Dendritic cell treated with granulocyte-macrophage colony-stimulating factor and Interleukin-4, amounts not matched to agents 40 ng/mL and 50 ng/mL, for 4 days (primary cell): Measurements from ENCODE around the gene CFAP70.
"Not testable (repeated sequence)": the region's sequence is repeated elsewhere in the genome, so short reads cannot be mapped to it uniquely, and the experiment has no call there.

ENCODE experiments used
- H3K27ac Mint-ChIP-seq: one replicate; pipeline ENCODE4 v1.8.0; 2022; ENCODE audit warnings: mild to moderate bottlenecking, mixed read lengths
- H3K27me3 Mint-ChIP-seq: one replicate; pipeline ENCODE4 v1.8.0; 2022; ENCODE audit warnings: mild to moderate bottlenecking, mixed read lengths
- H3K36me3 Mint-ChIP-seq: one replicate; pipeline ENCODE4 v1.8.0; 2022; ENCODE audit warnings: low read depth, mixed read lengths
- H3K4me1 Mint-ChIP-seq: one replicate; pipeline ENCODE4 v1.8.0; 2022; ENCODE audit warnings: low read depth, mixed read lengths
- H3K4me3 Mint-ChIP-seq: one replicate; pipeline ENCODE4 v1.8.0; 2022; ENCODE audit warnings: mild to moderate bottlenecking, moderate library complexity, mixed read lengths
- H3K9me3 Mint-ChIP-seq: one replicate; pipeline ENCODE4 v1.8.0; 2022; ENCODE audit warnings: mixed read lengths
- intact Hi-C: fragments of 100-400 bp; cut with micrococcal nuclease; formaldehyde crosslinking; loops from one replicate; pipeline ENCODE4 v1.15.0; 2022

The CFAP70 gene

GRCh38 chr10:73358331-73359279, at the start of gene CFAP70:
Gene CFAP70, minus strand, starts transcription at chr10:73358864. Its CDS starts 4,068 bp downstream, at chr10:73354796.
- Mint-ChIP-seq H3K27me3 (peaks cover 12% of the 10 kb centered on the region), H3K4me1 (peaks cover 28% of the 10 kb centered on the region), H3K4me3 (peak within 1 kb of the TSS; percentile 91), H3K9me3 (no peaks in the 10 kb centered on the region), H3K27ac (peak within 1 kb of the TSS; percentile 92), H3K36me3 (peaks cover 6% of the 10 kb centered on the region)
- intact Hi-C loops, result loop anchor here (5.0 kb wide), 1 partner anchor 106 kb away; the partner anchor contains the start of gene MRPS16

GRCh38 chr10:73408061-73408460, 49.4 kb upstream of the CFAP70 start:
- Mint-ChIP-seq H3K9me3 (no peaks in the 10 kb centered on the region), H3K4me3 (no peak overlapping the region), H3K36me3 (peaks cover 52% of the 10 kb centered on the region), H3K27me3 (no peaks in the 10 kb centered on the region), H3K27ac (no peak overlapping the region), H3K4me1 (peaks cover 45% of the 10 kb centered on the region)
- intact Hi-C loops, result loop anchor here (10.0 kb wide), 1 partner anchor 87 kb away; the partner anchor contains the start of gene PPP3CB

DNA sequence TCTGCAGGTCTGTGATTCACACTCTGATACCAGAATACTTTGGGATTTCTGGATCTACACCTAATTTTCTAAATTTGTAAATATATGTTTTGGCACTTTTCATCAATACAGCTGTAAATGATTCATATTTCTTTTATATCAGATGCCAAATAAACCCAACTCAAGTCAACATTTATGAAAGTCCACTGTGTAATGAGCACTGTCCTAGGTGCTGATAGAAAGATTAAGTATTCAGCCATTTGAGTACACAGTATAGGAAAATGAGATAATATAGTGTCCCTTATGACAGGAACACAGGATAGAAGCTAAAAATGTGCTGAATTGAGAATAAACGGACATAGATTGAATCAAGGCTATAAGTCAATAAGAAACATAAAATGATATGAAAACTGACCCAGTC, 48.8 kb upstream of the CFAP70 start:
- intact Hi-C loops, result loop anchor here (10.0 kb wide), 1 partner anchor 87 kb away; the partner anchor contains the start of gene PPP3CB
- H3K27me3 Mint-ChIP-seq, result no peaks in the 10 kb centered on the region
- peaks cover 54% of the 10 kb centered on the region for H3K36me3 Mint-ChIP-seq
- no peaks in the 10 kb centered on the region for H3K9me3 Mint-ChIP-seq
- no peak overlapping the region for H3K27ac Mint-ChIP-seq
- H3K4me3 Mint-ChIP-seq, result no peak overlapping the region
- H3K4me1 Mint-ChIP-seq, result peaks cover 41% of the 10 kb centered on the region

DNA sequence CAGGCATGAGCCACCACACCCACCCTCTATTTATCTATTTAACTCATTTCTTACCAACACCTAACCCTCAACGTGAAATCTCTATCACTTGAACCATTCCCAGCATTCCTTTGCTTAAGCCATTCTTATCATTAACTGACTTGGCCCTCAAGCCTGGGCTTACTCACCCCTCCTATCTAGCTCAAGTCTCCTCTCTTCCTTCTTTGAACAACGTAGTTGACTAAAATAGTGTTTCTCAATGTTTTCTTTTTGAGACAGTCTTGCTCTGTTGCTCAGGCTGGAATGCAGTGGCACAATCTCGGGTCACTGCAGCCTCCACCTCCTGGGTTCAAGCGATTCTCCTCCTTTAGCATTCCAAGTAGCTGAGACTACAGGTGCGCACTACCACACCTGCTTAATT, 48.2 kb upstream of the CFAP70 start:
- Mint-ChIP-seq H3K4me3 (no peak overlapping the region), H3K27ac (no peak overlapping the region), H3K4me1 (peaks cover 41% of the 10 kb centered on the region), H3K27me3 (no peaks in the 10 kb centered on the region), H3K36me3 (peaks cover 55% of the 10 kb centered on the region), H3K9me3 (no peaks in the 10 kb centered on the region)
- intact Hi-C loops, result loop anchor here (10.0 kb wide), 1 partner anchor 88 kb away; the partner anchor contains the start of gene PPP3CB

DNA sequence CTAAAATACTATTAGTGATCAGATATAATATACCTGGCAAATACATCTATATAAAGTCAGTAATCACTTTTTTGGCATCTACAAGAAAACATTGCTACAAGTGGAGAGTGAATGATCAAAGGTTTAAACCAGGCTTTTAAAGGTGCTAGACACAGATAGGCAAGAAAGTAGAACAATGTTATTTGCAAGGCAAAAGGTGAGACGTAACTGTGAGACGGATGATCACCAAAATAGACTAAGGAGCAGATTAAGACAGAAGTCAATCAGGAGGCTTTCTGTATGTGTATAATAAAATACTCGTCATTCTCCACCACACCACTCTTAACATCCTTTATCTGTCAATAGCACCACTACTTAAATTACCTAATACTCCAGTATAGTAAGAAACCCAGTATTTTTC, 46.9 kb upstream of the CFAP70 start:
- Mint-ChIP-seq H3K27ac (no peak overlapping the region), H3K36me3 (peaks cover 53% of the 10 kb centered on the region), H3K4me3 (no peak overlapping the region), H3K9me3 (no peaks in the 10 kb centered on the region), H3K4me1 (peaks cover 38% of the 10 kb centered on the region), H3K27me3 (no peaks in the 10 kb centered on the region)
- intact Hi-C loops, result loop anchor here (10.0 kb wide), 1 partner anchor 89 kb away; the partner anchor contains the start of gene PPP3CB

DNA sequence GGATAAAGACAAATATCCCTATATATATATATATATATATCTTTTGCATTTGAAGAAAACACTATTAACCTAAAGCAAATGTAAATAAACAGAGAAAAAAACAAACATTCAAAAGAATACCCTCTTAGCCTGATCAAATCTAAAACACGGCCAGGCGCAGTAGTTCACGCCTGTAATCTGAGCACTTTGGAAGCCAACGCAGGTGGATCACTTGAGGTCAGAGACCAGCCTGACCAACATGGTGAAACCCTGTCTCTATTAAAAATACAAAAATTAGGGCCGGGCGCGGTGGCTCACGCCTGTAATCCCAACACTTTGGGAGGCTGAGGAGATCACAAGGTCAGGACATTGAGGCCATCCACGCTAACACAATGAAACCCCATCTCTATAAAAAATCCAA, 46.0 kb upstream of the CFAP70 start:
- Mint-ChIP-seq H3K9me3 (no peaks in the 10 kb centered on the region), H3K36me3 (peaks cover 53% of the 10 kb centered on the region), H3K4me3 (no peak overlapping the region), H3K27ac (no peak overlapping the region), H3K27me3 (no peaks in the 10 kb centered on the region), H3K4me1 (peaks cover 33% of the 10 kb centered on the region)
- intact Hi-C loops, result loop anchor here (10.0 kb wide), 1 partner anchor 90 kb away; the partner anchor contains the start of gene PPP3CB

- H3K36me3 Mint-ChIP-seq, result peaks cover 65% of the 10 kb centered on the region
- no peaks in the 10 kb centered on the region for H3K9me3 Mint-ChIP-seq
- H3K4me1 Mint-ChIP-seq, result peaks cover 16% of the 10 kb centered on the region
- intact Hi-C loops, result loop anchor here (10.0 kb wide), 1 partner anchor 93 kb away; the partner anchor contains the start of gene PPP3CB
- no peak overlapping the region for H3K4me3 Mint-ChIP-seq
- H3K27me3 Mint-ChIP-seq, result no peaks in the 10 kb centered on the region
- H3K27ac Mint-ChIP-seq, result peak overlapping the region; percentile 33
Observed at GRCh38 chr10:73401636-73402035, 43.0 kb upstream of the CFAP70 start.

GRCh38 chr10:73399063-73399462, 40.4 kb upstream of the CFAP70 start:
- Mint-ChIP-seq H3K4me1 (peaks cover 7% of the 10 kb centered on the region), H3K9me3 (no peaks in the 10 kb centered on the region), H3K36me3 (peaks cover 82% of the 10 kb centered on the region), H3K27me3 (no peaks in the 10 kb centered on the region), H3K27ac (no peak overlapping the region), H3K4me3 (no peak overlapping the region)
- intact Hi-C loops, result no loop called here

DNA sequence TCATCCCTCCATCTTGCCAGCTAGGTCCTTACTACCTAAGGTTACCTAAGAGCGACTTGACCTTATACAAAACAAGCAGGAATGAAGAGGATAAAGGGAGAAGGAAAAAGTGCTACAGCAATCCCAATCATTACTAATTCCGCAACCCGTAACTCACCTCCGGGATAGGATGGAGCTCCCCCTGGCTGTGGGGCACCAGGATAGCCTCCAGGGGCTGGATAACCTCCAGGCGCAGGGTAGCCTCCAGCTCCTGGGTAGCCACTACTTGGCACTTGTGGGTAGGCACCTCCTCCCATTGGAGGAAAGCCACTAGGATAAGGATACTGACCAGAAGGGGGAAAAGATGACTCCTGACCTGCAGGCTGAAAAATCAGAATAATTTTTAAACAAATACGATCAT, 39.4 kb upstream of the CFAP70 start:
- Mint-ChIP-seq H3K36me3 (peaks cover 91% of the 10 kb centered on the region), H3K27me3 (no peaks in the 10 kb centered on the region), H3K9me3 (no peaks in the 10 kb centered on the region), H3K27ac (no peak overlapping the region), H3K4me1 (peaks cover 9% of the 10 kb centered on the region), H3K4me3 (no peak overlapping the region)
- intact Hi-C loops, result no loop called here

- intact Hi-C loops, H3K9me3 Mint-ChIP-seq, H3K27ac Mint-ChIP-seq, H3K4me1 Mint-ChIP-seq, H3K4me3 Mint-ChIP-seq, H3K27me3 Mint-ChIP-seq: not testable (repeated sequence)
- peaks cover 95% of the 10 kb centered on the region for H3K36me3 Mint-ChIP-seq
Observed at GRCh38 chr10:73394325-73394724, 35.7 kb upstream of the CFAP70 start.

DNA sequence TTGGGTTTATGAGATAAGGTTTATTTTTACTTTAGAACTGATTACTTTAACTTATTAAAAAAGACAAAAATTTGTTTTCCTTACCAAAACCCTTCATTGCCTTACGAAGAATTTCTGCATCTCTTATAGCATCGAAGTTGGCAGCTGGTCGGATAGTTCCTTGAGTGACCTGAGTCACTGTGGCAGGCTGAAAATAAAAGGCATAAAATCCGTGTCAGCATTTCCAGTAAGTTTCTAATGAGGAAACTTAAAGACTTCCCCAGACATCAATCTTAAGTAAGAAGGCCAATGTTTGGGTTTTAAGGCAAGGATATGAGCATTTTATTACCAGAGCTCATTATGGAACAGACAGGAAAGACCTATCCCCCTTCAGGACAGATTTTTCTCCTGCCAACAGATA, 29.6 kb upstream of the CFAP70 start:
- intact Hi-C loops, result no loop called here
- H3K27ac Mint-ChIP-seq, result no peak overlapping the region
- no peaks in the 10 kb centered on the region for H3K9me3 Mint-ChIP-seq
- H3K27me3 Mint-ChIP-seq, result no peaks in the 10 kb centered on the region
- H3K4me3 Mint-ChIP-seq, result no peak overlapping the region
- H3K36me3 Mint-ChIP-seq, result peaks cover 94% of the 10 kb centered on the region
- peaks cover 6% of the 10 kb centered on the region for H3K4me1 Mint-ChIP-seq

GRCh38 chr10:73386583-73386982, 27.9 kb upstream of the CFAP70 start:
- Mint-ChIP-seq H3K36me3 (peaks cover 96% of the 10 kb centered on the region), H3K27me3 (no peaks in the 10 kb centered on the region), H3K4me1 (no peaks in the 10 kb centered on the region), H3K27ac (no peak overlapping the region), H3K9me3 (no peaks in the 10 kb centered on the region), H3K4me3 (no peak overlapping the region)
- intact Hi-C loops, result no loop called here

DNA sequence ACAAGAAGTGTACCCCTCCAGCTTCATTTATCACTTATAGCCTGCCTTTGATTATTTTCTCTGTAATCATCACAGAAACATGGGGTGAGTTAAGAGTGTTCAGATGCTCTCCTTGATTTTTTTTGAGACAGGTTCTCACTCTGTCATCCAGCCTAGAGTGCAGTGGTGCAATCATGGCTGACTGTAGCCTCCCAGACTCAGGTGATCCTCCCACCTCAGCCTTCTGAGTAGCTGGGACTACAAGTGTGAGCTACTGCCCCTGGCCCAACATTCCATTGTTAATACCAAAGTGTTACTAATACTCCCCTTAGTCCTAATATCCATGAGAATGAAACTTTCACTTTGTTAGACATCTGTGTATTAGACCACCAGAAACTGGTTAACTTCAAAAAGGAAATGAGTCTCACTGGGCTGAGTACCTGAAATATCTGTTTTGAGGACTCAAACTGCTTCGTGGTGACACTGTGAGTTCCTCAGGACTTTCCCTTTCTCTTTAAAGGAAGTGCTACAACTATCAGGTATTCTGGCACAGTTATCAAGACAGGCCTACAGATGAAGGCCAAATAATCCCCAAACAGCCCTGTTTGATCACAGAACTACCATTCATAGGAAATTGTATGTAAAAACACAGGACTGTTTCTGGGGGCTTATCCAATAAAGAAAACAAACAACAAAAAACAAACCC, 20.5 kb upstream of the CFAP70 start:
- Mint-ChIP-seq H3K27ac (no peak overlapping the region), H3K27me3 (no peaks in the 10 kb centered on the region), H3K4me3 (no peak overlapping the region), H3K9me3 (no peaks in the 10 kb centered on the region), H3K36me3 (peaks cover 87% of the 10 kb centered on the region), H3K4me1 (no peaks in the 10 kb centered on the region)
- intact Hi-C loops, result no loop called here

DNA sequence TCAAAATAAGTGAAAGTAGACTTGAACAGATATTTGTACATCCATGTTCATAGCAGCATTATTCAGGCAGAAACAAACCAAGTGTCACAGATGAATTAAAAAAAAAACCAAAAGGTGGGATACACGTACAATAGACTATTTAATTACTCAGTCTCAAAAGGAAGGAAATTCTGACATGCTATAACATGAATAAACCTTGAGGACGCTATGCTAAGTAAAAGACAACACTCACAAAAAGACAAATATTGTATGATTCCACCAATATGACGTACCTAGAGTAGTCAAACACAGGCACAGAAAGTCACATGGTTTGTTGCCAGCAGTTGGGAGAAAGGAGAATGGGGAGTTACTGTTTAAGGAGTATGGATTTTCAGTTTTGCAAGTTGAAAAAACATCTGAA, 18.0 kb upstream of the CFAP70 start:
- H3K27ac Mint-ChIP-seq, result no peak overlapping the region
- no peaks in the 10 kb centered on the region for H3K4me1 Mint-ChIP-seq
- intact Hi-C loops, result no loop called here
- H3K36me3 Mint-ChIP-seq, result peaks cover 90% of the 10 kb centered on the region
- no peak overlapping the region for H3K4me3 Mint-ChIP-seq
- H3K9me3 Mint-ChIP-seq, result no peaks in the 10 kb centered on the region
- no peaks in the 10 kb centered on the region for H3K27me3 Mint-ChIP-seq
